Upper lobe of right lung (tissue), 1 donor: ENCODE results near the gene HDAC9. TPM values are rescaled to one million over a fixed set of nuclear protein-coding genes. Genes with fewer than 3 reads are reported as not detected.

Source experiments
- ATAC-seq: fragments of 200-7000 bp; cut with Tn5 transposase; one replicate; pipeline ENCODE4 v1.9.1; 2020; ENCODE audit warnings: mild to moderate bottlenecking, moderate library complexity
- DNase-seq: peaks from one replicate; pipeline ENCODE4 v3.0.0-alpha.2; 2020
- H3K27ac ChIP-seq: fragments of 200-600 bp; one replicate; pipeline ENCODE4 v1.8.0; 2022
- H3K27me3 ChIP-seq: fragments of 200-600 bp; one replicate; pipeline ENCODE4 v1.8.0; 2022; ENCODE audit warnings: mild to moderate bottlenecking
- H3K36me3 ChIP-seq: fragments of 200-600 bp; one replicate; pipeline ENCODE4 v1.8.0; 2022
- H3K4me1 ChIP-seq: fragments of 200-600 bp; one replicate; pipeline ENCODE4 v1.8.0; 2022
- H3K4me3 ChIP-seq: fragments of 200-600 bp; one replicate; pipeline ENCODE4 v1.8.0; 2022; ENCODE audit warnings: mild to moderate bottlenecking
- H3K9me3 ChIP-seq: fragments of 200-600 bp; one replicate; pipeline ENCODE4 v1.8.0; 2022
- CTCF ChIP-seq: fragments of 200-600 bp; IDR thresholded peaks from one replicate; pipeline ENCODE4 v1.8.0; 2022; ENCODE audit warnings: antibody characterized with exemption
- intact Hi-C: fragments of 100-400 bp; cut with DNase I; formaldehyde crosslinking; loops from one replicate; pipeline ENCODE4 v1.11.0; 2022
- total RNA-seq: library from RNA; stranded (reverse); fragmentation: NEBNext Ultra II Directional; extraction: Animal tissue kit (Norgen Biotek cat#: 25700); gene quantifications from one replicate; pipeline ENCODE4 v1.2.1, GENCODE V29; 2021
- donor health status: DM: no; HTN: yes; CAD: no; lungs with severe emphysema.

The HDAC9 gene
- total RNA-seq, 1 donor from 2014 or later = 52.4 TPM

GRCh38 chr7:18566829-18567228, 71.3 kb downstream of the HDAC9 start:
- Histone ChIP-seq H3K27ac (no peak overlapping the region), H3K4me1 (no peaks in the 10 kb centered on the region), H3K9me3 (no peaks in the 10 kb centered on the region), H3K27me3 (no peaks in the 10 kb centered on the region), H3K36me3 (no peaks in the 10 kb centered on the region), H3K4me3 (no peak overlapping the region)
- TF ChIP-seq CTCF = no peak
- DNase-seq (no peak), ATAC-seq (no peak)
- intact Hi-C loops = no loop called here

GRCh38 chr7:18570441-18570840, 74.9 kb downstream of the HDAC9 start:
- H3K4me1 ChIP-seq = no peaks in the 10 kb centered on the region
- no peak overlapping the region for H3K4me3 ChIP-seq
- no peaks in the 10 kb centered on the region for H3K9me3 ChIP-seq
- H3K36me3 ChIP-seq = no peaks in the 10 kb centered on the region
- DNase-seq (no peak), ATAC-seq (no peak)
- intact Hi-C loops = no loop called here
- no peak for TF ChIP-seq CTCF
- no peaks in the 10 kb centered on the region for H3K27me3 ChIP-seq
- H3K27ac ChIP-seq = no peak overlapping the region

GRCh38 chr7:18570890-18571478, 75.4 kb downstream of the HDAC9 start:
- H3K4me3 ChIP-seq = no peak overlapping the region

GRCh38 chr7:18572154-18572553, 76.6 kb downstream of the HDAC9 start:
- no peaks in the 10 kb centered on the region for H3K9me3 ChIP-seq
- ATAC-seq (no peak), DNase-seq (no peak)
- H3K27ac ChIP-seq = no peak overlapping the region
- no peaks in the 10 kb centered on the region for H3K27me3 ChIP-seq
- intact Hi-C loops = no loop called here
- no peak overlapping the region for H3K4me3 ChIP-seq
- no peaks in the 10 kb centered on the region for H3K36me3 ChIP-seq
- no peaks in the 10 kb centered on the region for H3K4me1 ChIP-seq
- TF ChIP-seq CTCF = no peak

More at GRCh38 chr7:18570890-18571478, 75.4 kb downstream of the HDAC9 start:
- H3K36me3 ChIP-seq = no peaks in the 10 kb centered on the region
- no peaks in the 10 kb centered on the region for H3K27me3 ChIP-seq
- no peak overlapping the region for H3K27ac ChIP-seq
- DNase-seq (no peak), ATAC-seq (no peak)
- no peaks in the 10 kb centered on the region for H3K4me1 ChIP-seq
- intact Hi-C loops = no loop called here
- H3K9me3 ChIP-seq = no peaks in the 10 kb centered on the region
- TF ChIP-seq CTCF = peak; percentile 48

- no peaks in the 10 kb centered on the region for H3K4me1 ChIP-seq
- intact Hi-C loops = no loop called here
- H3K4me3 ChIP-seq = no peak overlapping the region
- DNase-seq (no peak), ATAC-seq (no peak)
- no peaks in the 10 kb centered on the region for H3K9me3 ChIP-seq
- no peaks in the 10 kb centered on the region for H3K36me3 ChIP-seq
- no peaks in the 10 kb centered on the region for H3K27me3 ChIP-seq
- no peak overlapping the region for H3K27ac ChIP-seq
- no peak for TF ChIP-seq CTCF
Observed at GRCh38 chr7:18572885-18573284, 77.3 kb downstream of the HDAC9 start.
